SJSA1 (cell line): ENCODE measurements around the gene LSP1. TPM values are rescaled to one million over a fixed set of nuclear protein-coding genes. Genes with fewer than 3 reads are reported as not detected.
"Not testable (repeated sequence)": the region's sequence is repeated elsewhere in the genome, so short reads cannot be mapped to it uniquely, and the experiment has no call there.

Experiments
- DNase-seq, 2 experiments: peaks; one replicate each; pipeline ENCODE4 v3.0.0-alpha.2; 2015 to 2020; ENCODE audit warnings: low spot score in 2 of 2, low read depth in 1 of 2
- H3K27ac ChIP-seq: fragments of 250-450 bp; sonication (Bioruptor Pico); 2 replicates; pipeline ENCODE4 v1.5.1; 2020; ENCODE audit warnings: mild to moderate bottlenecking, moderate library complexity
- H3K27me3 ChIP-seq: fragments of 250-450 bp; sonication (Bioruptor Pico); replicated peaks from 2 replicates; pipeline ENCODE4 v1.5.1; 2020; ENCODE audit warnings: mild to moderate bottlenecking, moderate library complexity
- H3K36me3 ChIP-seq: fragments of 250-450 bp; sonication (Bioruptor Pico); 2 replicates; pipeline ENCODE4 v1.5.1; 2020; ENCODE audit warnings: mild to moderate bottlenecking
- H3K4me1 ChIP-seq: fragments of 250-450 bp; sonication (Bioruptor Pico); replicated peaks from 2 replicates; pipeline ENCODE4 v1.6.1; 2021; ENCODE audit warnings: mild to moderate bottlenecking
- H3K4me3 ChIP-seq: fragments of 250-450 bp; sonication (Bioruptor Pico); 2 replicates; pipeline ENCODE4 v1.5.1; 2020; ENCODE audit warnings: mild to moderate bottlenecking
- H3K9me3 ChIP-seq: fragments of 250-450 bp; sonication (Bioruptor Pico); replicated peaks from 2 replicates; pipeline ENCODE4 v1.5.1; 2020; ENCODE audit warnings: mild to moderate bottlenecking
- total RNA-seq: library from RNA; depleted of rRNA; stranded (reverse); fragments of >200 nt; shearing (Covaris generic); gene quantifications from 2 replicates; pipeline ENCODE4 v1.2.3, GENCODE V29; 2014; rRNA removed

Gene LSP1, protein sequence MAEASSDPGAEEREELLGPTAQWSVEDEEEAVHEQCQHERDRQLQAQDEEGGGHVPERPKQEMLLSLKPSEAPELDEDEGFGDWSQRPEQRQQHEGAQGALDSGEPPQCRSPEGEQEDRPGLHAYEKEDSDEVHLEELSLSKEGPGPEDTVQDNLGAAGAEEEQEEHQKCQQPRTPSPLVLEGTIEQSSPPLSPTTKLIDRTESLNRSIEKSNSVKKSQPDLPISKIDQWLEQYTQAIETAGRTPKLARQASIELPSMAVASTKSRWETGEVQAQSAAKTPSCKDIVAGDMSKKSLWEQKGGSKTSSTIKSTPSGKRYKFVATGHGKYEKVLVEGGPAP
- 0.50 and 3.4 TPM in 2 replicates for total RNA-seq

GRCh38 chr11:1852877-1853276, at the start of gene LSP1:
Gene LSP1, plus strand, starts transcription at chr11:1853084. Its CDS starts 61 bp downstream, at chr11:1853145.
- H3K27me3 ChIP-seq: no peaks in the 10 kb centered on the region
- H3K27ac ChIP-seq: no peak within 1 kb of the TSS
- DNase-seq: no peak
- no peaks in the 10 kb centered on the region for H3K4me1 ChIP-seq
- no peak within 1 kb of the TSS for H3K4me3 ChIP-seq
- H3K9me3 ChIP-seq: no peaks in the 10 kb centered on the region
- H3K36me3 ChIP-seq: no peaks in the 10 kb centered on the region

DNA sequence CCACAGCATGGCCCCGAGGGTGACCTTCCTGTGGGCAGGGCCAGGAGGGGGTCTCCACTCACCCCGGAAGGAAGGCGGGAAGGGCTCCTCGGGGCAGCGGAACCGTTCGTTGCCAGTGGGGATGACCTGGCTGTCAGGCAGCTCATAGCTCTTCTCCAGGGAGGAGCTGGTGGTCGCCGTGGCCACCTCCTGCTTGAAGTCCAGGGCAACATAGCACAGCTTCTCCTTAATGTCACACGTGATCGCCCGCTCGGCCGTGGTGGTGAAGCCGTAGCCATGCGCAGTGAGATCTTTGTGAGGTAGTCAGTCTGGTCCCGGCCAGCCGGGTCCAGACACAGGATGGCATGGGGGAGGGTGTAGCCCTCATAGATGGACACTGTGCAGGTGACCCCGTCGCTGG, 49.6 kb upstream of the LSP1 start:
- DNase-seq: no peak
- no peak overlapping the region for H3K4me3 ChIP-seq
- no peak overlapping the region for H3K27ac ChIP-seq
- H3K9me3 ChIP-seq: no peaks in the 10 kb centered on the region
- no peaks in the 10 kb centered on the region for H3K36me3 ChIP-seq
- H3K27me3 ChIP-seq: no peaks in the 10 kb centered on the region
- no peaks in the 10 kb centered on the region for H3K4me1 ChIP-seq

DNA sequence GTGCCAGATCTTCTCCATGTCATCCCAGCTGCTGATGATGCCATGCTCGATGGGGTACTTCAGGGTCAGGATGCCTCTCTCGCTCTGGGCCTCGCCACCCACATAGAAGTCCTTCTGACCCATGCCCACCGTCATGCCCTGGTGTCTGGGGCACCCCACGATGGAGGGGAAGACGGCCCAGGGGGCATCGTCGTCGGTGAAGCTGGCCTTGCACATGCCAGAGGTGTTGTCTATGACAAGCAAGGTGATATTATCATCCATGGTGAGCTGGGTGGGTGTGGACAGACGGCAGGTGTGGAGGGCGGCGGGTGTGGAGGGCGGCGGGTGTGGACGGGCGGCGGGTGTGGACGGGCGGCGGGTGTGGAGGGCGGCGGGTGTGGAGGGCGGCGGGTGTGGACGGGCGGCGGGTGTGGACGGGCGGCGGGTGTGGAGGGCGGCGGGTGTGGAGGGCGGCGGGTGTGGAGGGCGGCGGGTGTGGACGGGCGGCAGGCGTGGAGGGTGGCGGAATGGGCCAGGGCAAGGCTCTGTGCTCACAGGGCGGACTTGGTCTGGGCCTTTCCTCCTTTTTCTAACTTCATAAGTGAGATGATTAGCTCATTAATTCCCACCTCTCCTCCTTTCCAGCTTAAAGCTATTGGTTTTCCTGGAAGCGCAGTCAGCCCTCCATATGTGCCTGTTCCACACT, 48.9 kb upstream of the LSP1 start:
- not testable (repeated sequence) for H3K36me3 ChIP-seq, DNase-seq, H3K27me3 ChIP-seq, H3K9me3 ChIP-seq, H3K4me1 ChIP-seq, H3K4me3 ChIP-seq, H3K27ac ChIP-seq

DNA sequence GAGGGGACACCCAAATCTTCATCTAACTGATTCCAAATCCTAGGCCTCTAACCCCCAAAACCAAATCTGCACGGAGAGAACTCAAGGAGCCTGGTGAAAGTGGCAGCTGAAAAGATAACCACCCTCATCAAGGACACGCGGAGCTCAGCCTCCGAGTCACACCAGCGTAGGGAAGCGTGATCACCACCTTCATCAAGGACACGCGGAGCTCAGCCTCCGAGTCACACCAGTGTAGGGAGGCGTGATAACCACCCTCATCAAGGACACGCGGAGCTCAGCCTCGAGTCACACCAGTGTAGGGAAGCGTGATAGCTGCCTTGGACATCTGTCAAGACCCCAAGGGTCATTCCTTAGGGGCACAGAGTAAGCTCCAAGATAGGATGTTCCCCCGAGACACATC, 47.4 kb upstream of the LSP1 start:
- Histone ChIP-seq H3K4me3 (no peak overlapping the region), H3K27me3 (no peaks in the 10 kb centered on the region), H3K36me3 (no peaks in the 10 kb centered on the region), H3K9me3 (no peaks in the 10 kb centered on the region), H3K27ac (no peak overlapping the region), H3K4me1 (no peaks in the 10 kb centered on the region)
- no peak for DNase-seq

- Histone ChIP-seq H3K4me1 (no peaks in the 10 kb centered on the region), H3K4me3 (no peak overlapping the region), H3K9me3 (no peaks in the 10 kb centered on the region), H3K36me3 (no peaks in the 10 kb centered on the region), H3K27ac (no peak overlapping the region), H3K27me3 (no peaks in the 10 kb centered on the region)
- no peak for DNase-seq
Observed at GRCh38 chr11:1807264-1807995, 45.5 kb upstream of the LSP1 start.

DNA sequence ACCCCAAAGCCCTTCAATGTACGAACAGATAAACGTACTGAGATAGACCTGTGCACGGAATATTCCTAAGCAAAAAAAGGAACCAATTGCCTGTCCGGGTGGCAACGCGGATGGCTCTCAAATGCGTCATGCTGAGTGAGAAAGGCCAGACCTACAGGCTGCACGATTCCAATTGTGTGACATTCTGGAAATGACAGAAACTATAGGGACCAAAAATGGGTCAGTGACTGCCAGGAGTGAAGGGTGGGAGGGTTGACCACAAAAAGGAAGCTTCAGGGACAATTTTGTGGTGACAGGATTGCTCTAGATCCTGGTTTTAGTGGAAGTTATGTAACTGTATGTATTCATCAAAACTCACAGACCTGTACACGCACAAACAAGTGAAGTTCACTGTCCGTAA, 42.1 kb upstream of the LSP1 start:
- no peak overlapping the region for H3K4me3 ChIP-seq
- H3K27ac ChIP-seq: no peak overlapping the region
- DNase-seq: no peak
- no peaks in the 10 kb centered on the region for H3K36me3 ChIP-seq
- H3K4me1 ChIP-seq: no peaks in the 10 kb centered on the region
- H3K27me3 ChIP-seq: no peaks in the 10 kb centered on the region
- no peaks in the 10 kb centered on the region for H3K9me3 ChIP-seq

DNA sequence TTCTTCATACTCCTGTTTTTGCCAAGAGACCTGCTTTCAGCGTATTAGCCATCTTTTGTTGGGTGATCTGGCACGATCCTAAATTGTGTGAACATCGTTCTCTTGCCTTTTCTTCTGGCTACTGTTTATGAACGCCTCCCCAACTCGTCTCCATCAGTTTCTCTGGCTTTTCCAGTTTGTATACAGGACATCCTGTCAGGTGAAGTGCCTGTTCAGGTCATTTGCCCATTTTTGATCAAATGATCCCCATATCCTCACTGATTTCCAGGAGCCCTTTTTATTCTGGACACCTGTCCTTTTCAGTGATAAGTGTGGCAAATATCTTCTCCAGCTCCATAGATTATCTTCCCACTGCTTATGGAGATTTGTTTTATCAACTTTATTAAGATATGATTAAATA, 40.6 kb upstream of the LSP1 start:
- Histone ChIP-seq H3K27ac (no peak overlapping the region), H3K36me3 (no peaks in the 10 kb centered on the region), H3K9me3 (no peaks in the 10 kb centered on the region), H3K4me3 (no peak overlapping the region), H3K27me3 (no peaks in the 10 kb centered on the region), H3K4me1 (no peaks in the 10 kb centered on the region)
- DNase-seq: no peak

- Histone ChIP-seq H3K4me1 (no peaks in the 10 kb centered on the region; the same call in 1 of the 2 replicates), H3K4me3 (no peak overlapping the region), H3K9me3 (no peaks in the 10 kb centered on the region), H3K27me3 (no peaks in the 10 kb centered on the region; the same call in 1 of the 2 replicates), H3K36me3 (no peaks in the 10 kb centered on the region), H3K27ac (no peak overlapping the region)
- no peak for DNase-seq
Observed at GRCh38 chr11:1812801-1813200, 40.1 kb upstream of the LSP1 start.

DNA sequence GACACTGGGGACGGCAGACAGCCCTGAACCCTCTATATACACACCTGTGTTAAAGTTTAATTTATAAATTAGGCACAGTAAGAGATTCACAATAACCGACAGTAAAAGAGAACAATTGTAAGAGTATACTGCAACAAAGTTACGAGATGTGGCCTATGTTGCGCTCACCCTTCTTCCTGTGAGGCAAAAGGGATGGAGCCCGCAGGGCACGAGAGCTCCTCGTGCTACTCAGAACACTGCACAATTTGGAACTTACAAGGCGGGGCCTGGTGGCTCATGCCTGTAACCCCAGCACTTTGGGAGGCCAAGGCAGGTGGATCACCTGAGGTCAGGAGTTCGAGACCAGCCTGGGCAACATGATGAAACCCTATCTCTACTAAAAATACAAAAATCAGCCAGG, 39.5 kb upstream of the LSP1 start:
- H3K27ac ChIP-seq, H3K9me3 ChIP-seq, H3K36me3 ChIP-seq, H3K27me3 ChIP-seq, DNase-seq, H3K4me1 ChIP-seq, H3K4me3 ChIP-seq: not testable (repeated sequence)

DNA sequence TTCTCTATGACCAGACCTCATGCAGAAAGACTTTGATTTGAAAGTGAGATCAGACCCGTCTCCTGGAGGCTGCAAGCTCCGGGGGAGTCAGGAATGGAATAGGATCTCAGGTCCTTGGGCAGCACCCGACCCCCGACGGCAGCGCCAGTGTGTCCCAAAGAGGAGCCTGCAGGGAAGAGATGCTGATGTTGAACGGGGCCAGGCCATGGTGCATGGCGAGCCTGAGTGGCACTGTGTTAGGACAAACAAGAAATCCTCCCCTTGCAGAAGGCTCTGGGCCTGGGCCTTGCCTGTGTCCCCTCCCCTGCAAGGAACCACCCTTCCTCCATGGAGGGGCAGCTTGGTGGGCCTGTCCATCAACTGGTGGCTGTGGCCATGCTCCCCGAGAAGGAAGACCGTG, 38.2 kb upstream of the LSP1 start:
- H3K27me3 ChIP-seq: no peaks in the 10 kb centered on the region; the same call in 1 of the 2 replicates
- peaks cover 3% of the 10 kb centered on the region; the same call in 1 of the 2 replicates for H3K9me3 ChIP-seq
- no peak for DNase-seq
- no peak overlapping the region for H3K4me3 ChIP-seq
- H3K36me3 ChIP-seq: no peaks in the 10 kb centered on the region
- no peak overlapping the region for H3K27ac ChIP-seq
- H3K4me1 ChIP-seq: no peaks in the 10 kb centered on the region; the same call in 1 of the 2 replicates

- peaks cover 3% of the 10 kb centered on the region; the same call in 1 of the 2 replicates for H3K9me3 ChIP-seq
- H3K36me3 ChIP-seq: no peaks in the 10 kb centered on the region
- H3K4me1 ChIP-seq: peaks cover 5% of the 10 kb centered on the region
- DNase-seq: no peak
- H3K27me3 ChIP-seq: no peaks in the 10 kb centered on the region; the same call in 1 of the 2 replicates
- H3K4me3 ChIP-seq: no peak overlapping the region
- H3K27ac ChIP-seq: no peak overlapping the region
Observed at GRCh38 chr11:1815311-1815710, 37.6 kb upstream of the LSP1 start.

GRCh38 chr11:1815751-1816150, 37.1 kb upstream of the LSP1 start:
- H3K9me3 ChIP-seq: peaks cover 3% of the 10 kb centered on the region; the same call in 1 of the 2 replicates
- H3K4me3 ChIP-seq: no peak overlapping the region
- no peak for DNase-seq
- H3K4me1 ChIP-seq: peaks cover 10% of the 10 kb centered on the region
- no peaks in the 10 kb centered on the region; the same call in 1 of the 2 replicates for H3K27me3 ChIP-seq
- no peaks in the 10 kb centered on the region for H3K36me3 ChIP-seq
- no peak overlapping the region for H3K27ac ChIP-seq

GRCh38 chr11:1817000-1817399, 35.9 kb upstream of the LSP1 start:
- Histone ChIP-seq H3K9me3 (peaks cover 3% of the 10 kb centered on the region; the same call in 1 of the 2 replicates), H3K4me3 (no peak overlapping the region), H3K27ac (no peak overlapping the region), H3K27me3 (no peaks in the 10 kb centered on the region; the same call in 1 of the 2 replicates), H3K4me1 (peaks cover 17% of the 10 kb centered on the region), H3K36me3 (no peaks in the 10 kb centered on the region)
- no peak for DNase-seq

DNA sequence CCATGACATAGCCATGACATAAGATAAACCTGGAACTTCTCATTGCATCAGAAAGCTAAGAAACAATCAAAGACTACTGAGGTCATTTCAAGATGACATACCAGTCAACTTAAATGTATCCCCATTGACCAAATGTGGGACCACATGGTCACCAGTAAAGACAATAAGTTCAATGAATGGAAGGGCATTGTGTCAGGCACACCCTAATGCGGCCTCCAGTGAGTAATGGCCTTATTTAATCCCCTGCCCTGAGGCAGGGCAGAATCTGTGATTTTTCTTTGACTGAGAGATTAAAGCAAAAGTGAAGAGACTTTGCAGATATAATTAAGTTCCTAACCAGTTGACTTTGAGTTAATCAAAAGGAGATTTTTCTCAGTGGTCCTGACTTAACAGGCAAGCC, 35.4 kb upstream of the LSP1 start:
- Histone ChIP-seq H3K9me3 (peaks cover 3% of the 10 kb centered on the region; the same call in 1 of the 2 replicates), H3K36me3 (no peaks in the 10 kb centered on the region), H3K4me3 (no peak overlapping the region), H3K27ac (no peak overlapping the region), H3K4me1 (peaks cover 17% of the 10 kb centered on the region), H3K27me3 (no peaks in the 10 kb centered on the region; the same call in 1 of the 2 replicates)
- no peak for DNase-seq
